Testis (tissue), 2 donors: ENCODE measurements around the gene C17orf75.

ENCODE experiments used
- CTCF ChIP-seq, 3 experiments: fragments of 450-650 bp in 2 of 3; fragments of 200-600 bp in 1 of 3; sonication (generic) in 1 of 3; IDR thresholded peaks; one replicate each; pipeline ENCODE4 v1.5.1; 2016 to 2019; ENCODE audit warnings: antibody characterized with exemption in 3 of 3, mild to moderate bottlenecking in 2 of 3, moderate library complexity in 1 of 3
- POLR2A ChIP-seq: fragments of 450-650 bp; IDR thresholded peaks from one replicate; pipeline ENCODE4 v1.6.1; 2017; ENCODE audit warnings: antibody characterized with exemption, mild to moderate bottlenecking, moderate library complexity

DNA sequence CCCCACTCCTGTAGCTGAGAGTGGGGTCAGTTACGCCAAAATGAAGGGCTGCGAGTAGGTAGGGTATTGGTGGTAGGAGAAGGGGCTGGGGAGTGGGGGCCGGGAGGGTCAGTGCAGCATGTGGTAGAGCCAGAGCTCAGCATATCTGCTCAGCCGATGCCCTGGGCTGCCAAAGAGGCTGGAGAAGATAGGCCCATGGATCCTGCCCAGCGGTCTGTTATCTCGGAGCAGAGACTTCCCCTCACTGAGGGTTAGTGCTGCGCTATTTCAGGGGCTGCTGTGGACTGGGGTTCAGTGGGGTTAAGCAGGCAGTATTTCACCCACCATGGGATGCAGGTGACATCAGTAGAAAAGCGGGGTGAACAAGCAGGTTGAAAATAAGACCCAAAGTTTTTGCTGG lies 56.7 kb downstream of the C17orf75 start:
- TF ChIP-seq CTCF (IDR thresholded peaks at IDR 0.05): no peak
- no peak for TF ChIP-seq POLR2A
